Ascending aorta (tissue), 2 donors: ENCODE results near the gene KXD1. TPM values are rescaled to one million over a fixed set of nuclear protein-coding genes. Genes with fewer than 3 reads are reported as not detected.
A peak's percentile ranks its signal among the peaks of the same experiment; 100 is the strongest.
"Not testable (repeated sequence)": the region's sequence is repeated elsewhere in the genome, so short reads cannot be mapped to it uniquely, and the experiment has no call there.

Source experiments
- DNase-seq, 2 donors: peaks; one replicate each; pipeline ENCODE4 v3.0.0-alpha.2; 2019; ENCODE audit warnings: low spot score in 2 of 2
- H3K27ac ChIP-seq, 2 donors: fragments of 200-600 bp; sonication (generic); one replicate each; pipeline ENCODE4 v1.5.1; 2016 to 2017; ENCODE audit warnings: mild to moderate bottlenecking in 1 of 2
- H3K27me3 ChIP-seq: fragments of 200-600 bp; sonication (generic); one replicate; pipeline ENCODE4 v1.5.1; 2017
- H3K36me3 ChIP-seq, 2 donors: fragments of 200-600 bp; sonication (generic); one replicate each; pipeline ENCODE4 v1.5.1; 2016
- H3K4me1 ChIP-seq, 2 donors: fragments of 200-600 bp; sonication (generic); one replicate each; pipeline ENCODE4 v1.5.1; 2016 to 2017; ENCODE audit warnings: mild to moderate bottlenecking in 1 of 2
- H3K4me3 ChIP-seq, 2 donors: fragments of 200-600 bp; sonication (generic); one replicate each; pipeline ENCODE4 v1.5.1; 2016 to 2017; ENCODE audit warnings: mild to moderate bottlenecking in 1 of 2
- H3K9me3 ChIP-seq, 2 donors: fragments of 200-600 bp; sonication (generic); one replicate each; pipeline ENCODE4 v1.5.1; 2016
- intact Hi-C: fragments of 100-400 bp; cut with DNase I; formaldehyde crosslinking; loops from one replicate; pipeline ENCODE4 v1.15.1; 2023
- total RNA-seq: library from RNA; depleted of rRNA; stranded (reverse); fragments of >200 nt; gene quantifications from one replicate; pipeline ENCODE4 v1.1.0, GENCODE V29; 2016
- TF ChIP-seq, protein P1 (sequence below), 3 experiments: fragments of 200-600 bp in 2 of 3; fragments of 450-650 bp in 1 of 3; sonication (generic) in 2 of 3; IDR thresholded peaks; one replicate each; pipeline ENCODE4 v1.5.1; 2016 to 2019; ENCODE audit warnings: antibody characterized with exemption in 3 of 3, mild to moderate bottlenecking in 1 of 3, moderate library complexity in 1 of 3

The KXD1 gene
- total RNA-seq, 1 donor from 2014 or later, result 178 TPM

DNA sequence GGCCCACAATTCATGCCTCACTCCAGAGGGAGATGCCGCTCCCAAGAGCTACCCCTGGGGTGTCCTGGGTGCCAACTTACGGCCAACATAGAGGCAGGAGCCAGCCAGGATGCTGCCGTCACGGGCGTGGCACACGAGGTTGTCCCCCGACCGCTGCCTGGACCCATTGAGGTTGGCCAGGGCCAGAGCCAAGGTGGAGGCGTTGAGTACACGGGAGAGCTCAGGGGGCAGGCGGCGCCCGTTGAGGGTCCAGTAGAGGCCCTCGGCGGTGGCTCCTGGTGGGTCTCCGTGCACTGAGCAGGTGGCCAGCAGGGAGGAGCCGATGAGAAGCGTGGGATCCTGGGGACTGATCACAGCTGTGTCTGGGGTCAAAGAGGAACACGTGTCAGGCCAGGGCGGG lies 41.8 kb downstream of the KXD1 start:
- Histone ChIP-seq H3K4me1 (peaks cover 9 to 13% of the 10 kb centered on the region in 2 donors), H3K4me3 (no peak overlapping the region), H3K27ac (no peak overlapping the region), H3K36me3 (no peaks in the 10 kb centered on the region), H3K27me3 (peaks cover 12% of the 10 kb centered on the region), H3K9me3 (no peaks in the 10 kb centered on the region)
- TF ChIP-seq, protein P1, sequence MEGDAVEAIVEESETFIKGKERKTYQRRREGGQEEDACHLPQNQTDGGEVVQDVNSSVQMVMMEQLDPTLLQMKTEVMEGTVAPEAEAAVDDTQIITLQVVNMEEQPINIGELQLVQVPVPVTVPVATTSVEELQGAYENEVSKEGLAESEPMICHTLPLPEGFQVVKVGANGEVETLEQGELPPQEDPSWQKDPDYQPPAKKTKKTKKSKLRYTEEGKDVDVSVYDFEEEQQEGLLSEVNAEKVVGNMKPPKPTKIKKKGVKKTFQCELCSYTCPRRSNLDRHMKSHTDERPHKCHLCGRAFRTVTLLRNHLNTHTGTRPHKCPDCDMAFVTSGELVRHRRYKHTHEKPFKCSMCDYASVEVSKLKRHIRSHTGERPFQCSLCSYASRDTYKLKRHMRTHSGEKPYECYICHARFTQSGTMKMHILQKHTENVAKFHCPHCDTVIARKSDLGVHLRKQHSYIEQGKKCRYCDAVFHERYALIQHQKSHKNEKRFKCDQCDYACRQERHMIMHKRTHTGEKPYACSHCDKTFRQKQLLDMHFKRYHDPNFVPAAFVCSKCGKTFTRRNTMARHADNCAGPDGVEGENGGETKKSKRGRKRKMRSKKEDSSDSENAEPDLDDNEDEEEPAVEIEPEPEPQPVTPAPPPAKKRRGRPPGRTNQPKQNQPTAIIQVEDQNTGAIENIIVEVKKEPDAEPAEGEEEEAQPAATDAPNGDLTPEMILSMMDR (IDR thresholded peaks at IDR 0.05), result no peak
- no peak for DNase-seq
- intact Hi-C loops, result no loop called here

DNA sequence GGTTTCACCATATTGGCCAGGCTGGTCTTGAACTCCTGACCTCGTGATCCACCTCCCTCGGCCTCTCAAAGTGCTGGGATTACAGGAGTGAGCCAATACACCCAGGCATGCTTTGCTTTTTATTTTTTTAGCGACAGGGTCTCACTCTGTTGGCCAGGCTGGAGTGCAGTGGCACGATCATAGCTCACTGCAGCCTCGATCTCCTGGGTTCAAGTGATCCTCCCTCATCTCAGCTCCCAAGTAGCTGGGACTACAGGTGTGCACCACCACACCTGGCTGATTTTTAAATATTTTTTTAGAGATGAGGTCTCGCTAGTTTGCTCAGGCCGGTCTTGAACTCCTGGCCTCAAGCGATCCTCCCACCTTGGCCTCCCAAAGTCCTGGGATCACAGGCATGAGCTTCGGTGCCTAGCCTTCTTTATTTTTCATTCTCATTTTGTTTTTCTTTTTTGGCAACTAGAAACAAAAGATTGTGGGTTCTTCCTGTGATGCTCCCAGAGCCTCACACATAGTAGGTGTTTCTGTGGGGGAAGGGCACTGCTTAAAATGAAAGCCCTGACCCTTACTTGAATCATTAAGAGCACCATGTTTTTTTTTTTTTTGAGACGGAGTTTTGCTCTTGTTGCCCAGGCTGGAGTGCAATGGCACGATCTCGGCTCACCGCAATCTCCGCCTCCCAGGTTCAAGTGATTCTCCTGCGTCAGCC lies 43.2 kb downstream of the KXD1 start:
- H3K36me3 ChIP-seq, DNase-seq, H3K27ac ChIP-seq, H3K4me3 ChIP-seq, H3K9me3 ChIP-seq, intact Hi-C loops, H3K4me1 ChIP-seq: not testable (repeated sequence)
- H3K27me3 ChIP-seq, result peaks cover 19% of the 10 kb centered on the region

DNA sequence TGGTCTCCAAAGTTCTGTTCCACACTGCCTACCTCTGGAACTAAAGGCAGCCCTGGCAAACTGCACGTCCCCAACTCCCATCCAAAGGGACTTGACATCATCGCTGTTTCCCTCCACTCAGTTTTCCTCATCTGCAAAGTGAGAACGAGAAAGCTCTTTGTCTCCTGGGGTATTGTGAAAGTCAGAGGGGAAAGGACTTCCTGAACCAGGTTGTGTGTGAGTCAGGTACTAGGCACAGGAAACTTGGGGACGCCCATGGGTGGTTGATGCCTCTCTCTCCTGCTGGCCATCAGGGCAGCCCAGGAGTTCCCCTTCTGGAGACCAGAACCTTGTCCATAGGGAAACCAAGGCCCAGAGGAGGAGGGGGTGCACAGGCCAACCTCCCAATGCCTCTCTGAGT lies 44.2 kb downstream of the KXD1 start:
- no peaks in the 10 kb centered on the region for H3K9me3 ChIP-seq
- TF ChIP-seq, protein P1 (IDR thresholded peaks at IDR 0.05), result no peak
- intact Hi-C loops, result no loop called here
- no peak for DNase-seq
- H3K36me3 ChIP-seq, result no peaks in the 10 kb centered on the region
- H3K4me1 ChIP-seq, result peaks cover 6 to 12% of the 10 kb centered on the region in 2 donors
- no peak overlapping the region for H3K4me3 ChIP-seq
- no peak overlapping the region for H3K27ac ChIP-seq
- H3K27me3 ChIP-seq, result peaks cover 23% of the 10 kb centered on the region

DNA sequence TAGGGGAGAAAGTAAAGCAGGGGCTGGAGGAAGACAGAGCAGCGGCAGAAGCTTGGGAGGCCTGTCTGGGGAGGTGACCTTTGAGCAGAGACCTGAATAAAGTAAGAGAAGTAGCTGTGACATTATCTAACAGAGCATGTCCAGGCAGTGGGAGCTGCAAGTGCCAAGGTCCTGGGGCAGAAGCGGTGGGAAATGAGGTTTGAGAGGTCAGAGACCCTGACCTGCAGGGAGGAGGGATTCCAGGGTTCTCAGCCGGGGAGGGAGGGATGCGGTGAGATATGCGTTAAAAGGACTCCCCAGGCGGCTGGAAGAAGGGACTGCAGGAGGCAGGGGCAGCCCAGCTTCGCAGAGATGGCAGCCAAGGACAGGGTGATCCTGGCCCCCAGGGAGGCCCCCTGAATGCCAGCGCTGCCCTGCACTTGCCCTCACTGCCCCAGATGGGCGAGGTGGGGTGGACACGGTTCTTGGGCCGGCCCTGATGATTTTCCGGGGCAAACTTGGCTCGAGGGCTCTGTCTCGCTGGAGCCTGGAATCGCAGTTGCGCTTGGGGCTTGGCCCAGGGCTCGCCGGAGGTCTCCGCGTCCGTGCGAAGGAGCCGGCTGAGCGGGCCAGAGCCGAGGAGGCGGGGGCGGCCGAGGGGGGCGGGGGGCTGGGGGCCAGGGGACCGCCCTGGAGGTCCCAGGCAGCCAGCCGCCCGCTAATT lies 45.7 kb downstream of the KXD1 start:
- Histone ChIP-seq H3K27ac (peak overlapping the region; percentile 15 to 19), H3K36me3 (no peaks in the 10 kb centered on the region), H3K9me3 (no peaks in the 10 kb centered on the region), H3K4me3 (peak overlapping the region in 1 of 2 donors; percentile 62), H3K27me3 (peaks cover 32% of the 10 kb centered on the region), H3K4me1 (peaks cover 13 to 16% of the 10 kb centered on the region in 2 donors)
- DNase-seq, result no peak
- intact Hi-C loops, result no loop called here
- TF ChIP-seq, protein P1 (IDR thresholded peaks at IDR 0.05), result peak in 2 of 3 experiments; percentile 28 to 30

DNA sequence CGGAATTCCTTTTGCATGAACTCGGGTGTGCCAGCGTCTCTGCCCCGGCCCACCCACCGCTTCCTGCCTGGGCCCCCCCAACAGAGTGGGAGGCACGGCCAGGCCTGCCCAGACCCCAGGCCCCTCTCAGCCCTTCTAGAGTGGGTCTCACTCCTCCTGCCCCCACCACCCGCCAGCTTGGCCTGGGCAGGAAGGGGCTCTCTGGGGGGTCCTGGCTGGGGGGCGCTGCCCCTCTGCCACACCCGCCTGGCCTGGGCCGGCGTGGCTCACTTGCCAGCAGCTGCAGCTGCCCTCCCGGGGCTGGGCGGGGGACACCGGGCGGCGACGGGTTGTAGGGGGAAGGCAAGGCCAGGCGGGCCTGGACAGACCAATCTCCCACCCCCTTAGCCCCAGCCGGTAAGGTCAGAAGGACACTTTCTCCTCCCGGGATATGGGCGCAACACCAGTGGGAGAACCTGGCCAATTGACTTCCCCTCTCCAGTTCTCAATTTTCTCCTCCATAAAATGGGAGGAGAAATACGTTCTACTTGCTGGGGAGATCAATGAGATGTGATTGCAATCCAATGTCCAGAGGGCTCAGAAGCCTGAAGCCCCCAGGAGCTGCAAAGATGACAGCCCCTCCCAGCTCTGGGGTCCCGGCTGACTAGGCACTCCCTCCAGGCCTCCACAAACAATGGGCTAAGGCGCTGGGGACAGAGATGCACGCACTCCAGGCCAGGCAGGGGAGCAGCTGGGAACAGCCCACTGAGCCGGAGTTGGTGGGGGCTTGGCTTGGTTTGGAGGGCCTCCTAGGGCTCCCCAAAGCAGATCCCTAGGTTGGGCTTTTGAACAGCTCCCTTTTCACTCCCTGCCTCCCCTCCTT lies 46.5 kb downstream of the KXD1 start:
- no peak for DNase-seq
- Histone ChIP-seq H3K36me3 (no peaks in the 10 kb centered on the region), H3K9me3 (no peaks in the 10 kb centered on the region), H3K27me3 (peaks cover 30% of the 10 kb centered on the region), H3K27ac (peak overlapping the region; percentile 9 to 19), H3K4me3 (peak overlapping the region in 1 of 2 donors; percentile 62), H3K4me1 (peaks cover 13 to 16% of the 10 kb centered on the region in 2 donors)
- TF ChIP-seq, protein P1 (IDR thresholded peaks at IDR 0.05), result no peak
- intact Hi-C loops, result no loop called here
